ENCODE data around the gene RAVER2.

DNA sequence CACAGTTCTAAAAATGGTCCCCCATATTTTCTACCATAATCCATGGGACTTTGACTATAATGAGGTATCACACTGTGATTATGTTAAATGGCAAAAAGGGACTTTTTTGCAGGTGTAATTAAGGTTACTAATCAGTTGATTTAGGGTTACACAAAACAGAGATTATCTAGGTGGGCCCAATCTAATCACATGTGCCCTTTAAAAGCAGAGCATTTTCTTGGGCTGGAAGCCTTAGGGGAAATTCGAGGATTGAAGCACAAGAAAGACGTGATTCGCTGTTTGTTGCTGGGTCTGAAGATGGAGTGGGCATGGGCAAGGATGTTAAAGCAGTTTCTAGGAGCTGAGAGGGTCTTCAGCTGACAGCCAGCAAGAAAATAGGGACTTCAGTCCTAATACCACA, 13.4 kb downstream of the RAVER2 start:
- TF ChIP-seq, protein P1, sequence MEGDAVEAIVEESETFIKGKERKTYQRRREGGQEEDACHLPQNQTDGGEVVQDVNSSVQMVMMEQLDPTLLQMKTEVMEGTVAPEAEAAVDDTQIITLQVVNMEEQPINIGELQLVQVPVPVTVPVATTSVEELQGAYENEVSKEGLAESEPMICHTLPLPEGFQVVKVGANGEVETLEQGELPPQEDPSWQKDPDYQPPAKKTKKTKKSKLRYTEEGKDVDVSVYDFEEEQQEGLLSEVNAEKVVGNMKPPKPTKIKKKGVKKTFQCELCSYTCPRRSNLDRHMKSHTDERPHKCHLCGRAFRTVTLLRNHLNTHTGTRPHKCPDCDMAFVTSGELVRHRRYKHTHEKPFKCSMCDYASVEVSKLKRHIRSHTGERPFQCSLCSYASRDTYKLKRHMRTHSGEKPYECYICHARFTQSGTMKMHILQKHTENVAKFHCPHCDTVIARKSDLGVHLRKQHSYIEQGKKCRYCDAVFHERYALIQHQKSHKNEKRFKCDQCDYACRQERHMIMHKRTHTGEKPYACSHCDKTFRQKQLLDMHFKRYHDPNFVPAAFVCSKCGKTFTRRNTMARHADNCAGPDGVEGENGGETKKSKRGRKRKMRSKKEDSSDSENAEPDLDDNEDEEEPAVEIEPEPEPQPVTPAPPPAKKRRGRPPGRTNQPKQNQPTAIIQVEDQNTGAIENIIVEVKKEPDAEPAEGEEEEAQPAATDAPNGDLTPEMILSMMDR (IDR thresholded peaks at IDR 0.05) = no peak
- TF ChIP-seq EZH2 (IDR thresholded peaks at IDR 0.05; ENCODE audit: borderline replicate concordance, insufficient read depth, low read depth, low read length, poor library complexity, severe bottlenecking) = no peak
